Rectal smooth muscle tissue (tissue), 1 donor: ENCODE data around the gene DIPK1C.
"Not testable (repeated sequence)": the region's sequence is repeated elsewhere in the genome, so short reads cannot be mapped to it uniquely, and the experiment has no call there.

ENCODE experiments used
- H3K27ac ChIP-seq: one replicate; pipeline ENCODE4 v1.7.0; 2013; ENCODE audit warnings: low read depth, low read length, inconsistent platforms
- H3K27me3 ChIP-seq: one replicate; pipeline ENCODE4 v1.7.0; 2013; ENCODE audit warnings: low read length; ENCODE audit not compliant: control insufficient read depth, insufficient read depth
- H3K36me3 ChIP-seq: one replicate; pipeline ENCODE4 v1.7.0; 2013; ENCODE audit warnings: low read length; ENCODE audit not compliant: control insufficient read depth, insufficient read depth
- H3K4me1 ChIP-seq: one replicate; pipeline ENCODE4 v1.7.0; 2013; ENCODE audit warnings: low read length; ENCODE audit not compliant: control insufficient read depth, insufficient read depth
- H3K4me3 ChIP-seq: one replicate; pipeline ENCODE4 v1.7.0; 2013; ENCODE audit warnings: low read length
- H3K9ac ChIP-seq: one replicate; pipeline ENCODE4 v1.7.0; 2013; ENCODE audit warnings: low read length

The DIPK1C gene

DNA sequence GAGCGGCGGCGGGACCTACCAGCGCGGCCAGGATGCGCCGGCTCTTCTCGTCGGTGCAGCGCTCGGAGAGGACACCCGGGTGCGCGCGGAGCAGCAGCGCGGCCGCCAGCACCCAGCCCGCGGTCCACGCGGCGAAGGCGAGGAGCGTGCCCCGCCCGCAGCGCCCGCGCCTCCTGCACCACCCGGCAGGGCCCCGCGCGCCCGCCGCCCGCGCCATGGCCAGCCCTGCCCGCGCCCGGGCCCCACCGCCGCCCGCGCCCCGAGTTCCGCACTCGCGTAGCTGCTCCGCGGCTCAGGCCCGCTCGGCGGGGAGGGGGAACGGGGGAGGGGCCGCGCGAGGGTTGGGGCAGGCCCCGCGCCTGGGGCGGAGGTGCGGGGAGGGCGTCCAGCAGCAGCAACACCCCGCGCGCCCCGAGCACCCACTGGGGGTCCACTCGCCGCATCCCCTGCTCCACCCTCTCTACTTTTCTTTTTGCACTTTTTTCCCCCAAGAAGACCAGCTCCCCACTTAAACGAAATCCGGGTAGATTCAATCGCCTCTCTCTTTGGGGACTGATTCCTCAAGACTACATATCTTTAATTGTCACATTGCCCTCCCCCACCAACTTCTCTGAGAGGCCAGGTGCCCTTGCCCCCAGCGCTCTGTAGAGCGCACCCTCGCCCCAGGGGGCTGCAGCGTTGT is at the start of gene DIPK1C:
TSS of gene DIPK1C (minus strand) at position 266 of the 682 bp plus-strand sequence. CDS start at position 217, 49 bp downstream.
- peaks cover 6% of the 10 kb centered on the region for H3K4me1 ChIP-seq
- no peak within 1 kb of the TSS for H3K27ac ChIP-seq
- H3K4me3 ChIP-seq = peak within 1 kb of the TSS; percentile 49
- H3K27me3 ChIP-seq = peaks cover 16% of the 10 kb centered on the region
- H3K9ac ChIP-seq = no peak within 1 kb of the TSS
- H3K36me3 ChIP-seq = no peaks in the 10 kb centered on the region

DNA sequence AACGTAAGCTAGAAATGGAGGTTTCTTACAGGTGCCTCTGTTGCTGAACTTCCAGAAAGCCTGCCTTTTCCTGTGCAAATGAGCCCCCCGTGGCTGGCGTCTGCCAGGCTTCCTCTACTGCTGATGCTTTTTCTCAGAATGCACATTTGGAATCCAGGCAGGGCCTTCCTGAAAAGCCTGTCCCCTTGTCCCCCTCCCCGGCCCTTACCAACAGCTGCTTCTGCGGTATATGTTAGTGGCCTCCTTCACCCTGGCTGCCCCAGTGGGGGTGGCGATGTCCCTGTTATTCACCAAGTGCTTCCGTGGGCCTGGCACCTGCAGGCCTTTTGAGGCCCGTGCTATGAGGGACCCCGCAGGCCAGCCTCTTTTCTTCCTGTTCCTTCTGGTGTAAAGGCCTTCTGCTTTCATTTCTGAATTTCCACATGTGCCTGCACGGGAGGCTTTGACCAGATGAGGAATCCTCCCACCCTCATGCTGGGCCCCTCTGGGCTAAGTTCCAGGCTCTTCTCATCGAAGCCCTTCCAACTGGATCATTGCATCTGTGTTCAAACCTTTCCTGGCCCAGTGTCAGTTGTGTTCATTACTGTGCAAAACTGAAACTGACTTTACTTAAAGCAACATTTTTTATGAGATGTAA is 49.5 kb upstream of the DIPK1C start:
- Histone ChIP-seq H3K9ac (no peak overlapping the region), H3K27ac (no peak overlapping the region), H3K4me3 (no peak overlapping the region), H3K4me1 (no peaks in the 10 kb centered on the region), H3K36me3 (peaks cover 31% of the 10 kb centered on the region), H3K27me3 (no peaks in the 10 kb centered on the region)

DNA sequence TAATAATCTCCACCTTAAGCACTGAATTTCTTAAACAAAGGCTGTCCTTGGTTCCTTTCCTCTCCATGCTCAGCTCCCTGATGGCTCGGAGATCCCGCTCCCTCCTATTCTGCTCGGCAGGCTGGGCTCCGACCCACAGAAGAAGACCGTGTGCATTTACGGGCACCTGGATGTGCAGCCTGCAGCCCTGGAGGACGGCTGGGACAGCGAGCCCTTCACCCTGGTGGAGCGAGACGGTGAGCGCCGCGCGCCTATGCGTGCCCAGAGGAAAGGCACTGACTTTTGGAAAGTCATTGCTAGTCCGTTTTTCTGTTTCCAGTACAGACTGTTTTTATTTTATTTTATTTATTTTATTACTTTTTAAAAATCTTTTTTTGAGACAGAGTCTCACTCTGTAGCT is 48.7 kb upstream of the DIPK1C start:
- Histone ChIP-seq H3K4me1 (no peaks in the 10 kb centered on the region), H3K27ac (no peak overlapping the region), H3K4me3 (no peak overlapping the region), H3K9ac (no peak overlapping the region), H3K36me3 (peaks cover 31% of the 10 kb centered on the region), H3K27me3 (no peaks in the 10 kb centered on the region)

DNA sequence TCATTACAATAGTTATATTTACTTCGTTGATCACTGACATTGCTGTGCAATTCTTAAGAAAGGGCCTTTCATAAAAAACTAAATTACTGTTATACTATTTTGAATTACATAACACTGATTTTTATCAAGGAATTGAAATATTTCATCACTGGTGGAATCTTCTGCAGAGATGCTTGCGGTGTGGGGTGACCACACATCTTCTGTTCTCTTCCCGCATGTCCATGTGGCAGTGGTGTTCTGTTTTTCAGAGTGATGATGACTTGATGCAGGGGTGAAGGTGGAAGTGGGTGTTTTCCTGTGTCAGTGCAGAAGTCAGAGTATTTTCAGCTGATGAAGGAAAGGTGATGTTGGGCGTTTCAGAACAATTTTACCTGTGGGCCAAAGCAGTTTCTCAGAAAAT is 46.0 kb upstream of the DIPK1C start:
- no peak overlapping the region for H3K4me3 ChIP-seq
- H3K36me3 ChIP-seq = peaks cover 15% of the 10 kb centered on the region
- no peak overlapping the region for H3K9ac ChIP-seq
- no peaks in the 10 kb centered on the region for H3K27me3 ChIP-seq
- no peaks in the 10 kb centered on the region for H3K4me1 ChIP-seq
- H3K27ac ChIP-seq = no peak overlapping the region

DNA sequence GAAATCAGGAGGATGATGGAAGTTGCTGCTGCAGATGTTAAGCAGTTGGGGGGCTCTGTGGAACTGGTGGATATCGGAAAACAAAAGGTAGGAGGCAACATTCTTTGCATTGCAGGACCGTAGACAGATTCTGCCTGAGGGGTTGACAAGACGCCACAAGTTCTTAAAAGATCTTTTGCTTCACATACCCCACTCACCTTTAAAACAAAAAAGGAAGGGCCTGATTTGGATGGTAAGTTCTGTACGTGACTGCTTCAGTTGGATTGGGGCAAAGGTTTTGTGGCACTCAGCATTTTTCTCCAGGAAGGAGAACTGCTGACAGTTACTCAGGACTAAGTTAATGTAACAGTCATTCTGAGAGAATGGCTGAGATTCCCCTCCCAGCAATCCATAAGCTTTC is 44.3 kb upstream of the DIPK1C start:
- Histone ChIP-seq H3K27ac (no peak overlapping the region), H3K9ac (no peak overlapping the region), H3K4me3 (no peak overlapping the region), H3K36me3 (peaks cover 9% of the 10 kb centered on the region), H3K4me1 (peaks cover 3% of the 10 kb centered on the region), H3K27me3 (no peaks in the 10 kb centered on the region)

DNA sequence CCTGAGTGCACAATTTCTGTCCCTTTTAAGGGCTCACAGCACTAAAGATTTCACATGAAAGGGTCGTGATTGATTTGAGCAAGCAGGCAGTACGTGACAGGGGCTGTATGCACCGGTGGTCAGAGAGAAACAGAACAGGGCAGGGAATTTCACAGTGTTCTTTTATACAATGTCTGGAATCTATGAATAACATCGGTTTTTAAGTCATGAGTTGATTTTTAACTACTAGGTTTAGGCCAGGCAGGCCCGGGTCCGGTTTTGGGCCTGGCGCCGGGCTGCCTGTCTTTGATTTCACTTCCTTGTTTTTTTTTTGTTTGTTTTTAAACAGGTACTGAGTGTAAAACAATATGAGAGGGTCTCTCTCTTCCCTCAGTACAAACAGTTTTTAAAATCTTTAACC is 43.7 kb upstream of the DIPK1C start:
- not testable (repeated sequence) for H3K27me3 ChIP-seq, H3K36me3 ChIP-seq, H3K9ac ChIP-seq, H3K4me1 ChIP-seq, H3K4me3 ChIP-seq, H3K27ac ChIP-seq

DNA sequence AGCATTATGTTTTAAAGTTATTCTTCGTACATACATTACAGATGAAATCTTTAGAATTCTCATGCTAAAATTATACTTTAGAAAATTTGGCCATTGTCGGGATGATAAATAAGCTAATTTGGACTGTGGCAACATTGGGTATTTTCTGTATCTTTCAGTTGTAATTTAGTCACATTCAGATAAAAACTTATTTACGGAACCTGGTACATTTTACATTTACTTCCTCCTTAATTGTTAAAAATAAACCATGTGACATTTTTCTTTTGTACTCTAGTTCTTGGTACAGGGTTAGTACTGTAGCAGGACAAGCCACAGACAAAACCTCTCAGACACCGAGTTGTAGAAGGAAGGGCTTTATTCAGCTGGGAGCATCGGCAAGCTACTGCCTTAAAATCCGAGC is 43.3 kb upstream of the DIPK1C start:
- Histone ChIP-seq H3K4me3 (no peak overlapping the region), H3K4me1 (peaks cover 3% of the 10 kb centered on the region)

DNA sequence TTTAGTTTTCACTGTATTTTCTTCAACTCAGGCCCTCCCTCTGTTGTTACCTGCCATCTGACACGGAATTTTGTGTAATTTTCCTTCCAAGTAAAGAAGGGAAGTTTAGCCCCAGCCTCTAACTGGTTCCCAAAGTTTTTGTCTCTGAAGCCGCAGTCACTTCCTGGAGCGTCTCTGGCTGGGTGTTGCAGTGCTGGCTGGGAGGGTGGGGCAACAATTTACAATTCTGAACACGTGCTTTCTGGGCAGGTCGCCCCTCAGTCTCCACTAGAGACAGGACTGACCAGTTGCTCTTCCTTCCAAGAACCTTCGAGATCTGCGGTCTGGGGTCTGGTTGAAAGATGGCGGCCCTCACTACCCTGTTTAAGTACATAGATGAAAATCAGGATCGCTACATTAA is 42.5 kb upstream of the DIPK1C start:
- H3K27me3 ChIP-seq = no peaks in the 10 kb centered on the region
- no peak overlapping the region for H3K9ac ChIP-seq
- peak overlapping the region; percentile 46 for H3K27ac ChIP-seq
- peaks cover 6% of the 10 kb centered on the region for H3K36me3 ChIP-seq
- peaks cover 3% of the 10 kb centered on the region for H3K4me1 ChIP-seq
- peak overlapping the region; percentile 45 for H3K4me3 ChIP-seq

More for the DNA sequence above, 43.3 kb upstream of the DIPK1C start:
- Histone ChIP-seq H3K9ac (no peak overlapping the region), H3K36me3 (peaks cover 8% of the 10 kb centered on the region), H3K27me3 (no peaks in the 10 kb centered on the region), H3K27ac (no peak overlapping the region)

DNA sequence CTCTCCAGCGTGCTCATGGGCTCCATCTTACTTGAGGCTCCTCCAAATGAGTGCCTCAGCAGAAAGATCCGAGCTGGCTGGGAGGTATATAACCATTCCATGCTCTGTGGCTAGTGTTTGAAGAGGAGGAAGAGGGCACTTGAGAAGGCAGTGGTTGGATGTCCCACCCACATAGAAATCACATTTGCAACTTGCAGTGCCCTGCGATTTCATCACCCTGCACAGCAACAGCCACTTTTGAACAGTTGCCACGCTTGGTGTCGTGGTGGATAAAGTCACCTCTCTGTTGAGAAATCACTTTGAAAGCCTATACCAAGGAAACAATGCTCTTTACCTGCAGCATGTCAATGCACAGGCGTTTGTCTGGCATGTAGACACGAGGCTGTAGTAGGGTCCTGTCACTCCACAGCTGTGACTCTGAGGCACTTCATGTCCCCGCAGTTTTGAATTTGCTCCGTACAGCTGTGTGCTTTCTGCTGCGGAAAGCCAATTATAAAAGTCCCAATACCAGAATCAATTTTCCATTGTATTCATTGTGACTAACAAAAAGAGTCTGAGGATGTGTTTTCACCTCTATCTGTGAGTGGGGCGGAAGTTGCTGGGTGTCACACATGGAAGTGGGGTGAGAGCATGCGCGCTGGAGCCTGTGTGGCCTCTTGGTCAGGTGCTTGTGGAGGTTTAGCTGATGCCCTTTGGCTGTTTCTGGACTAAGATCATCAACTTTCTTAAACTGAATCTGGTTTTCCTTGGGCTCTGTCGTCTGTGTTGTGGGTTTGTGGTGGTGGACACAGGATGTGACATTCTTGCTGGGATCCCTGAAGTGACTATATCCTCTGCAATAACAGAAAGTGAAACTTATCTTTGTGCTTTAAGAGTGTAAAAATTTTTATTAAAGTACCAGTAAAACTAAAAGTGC is 41.9 kb upstream of the DIPK1C start:
- H3K27ac ChIP-seq = peak overlapping the region; percentile 46
- H3K4me3 ChIP-seq = peak overlapping the region; percentile 45
- H3K4me1 ChIP-seq = peaks cover 3% of the 10 kb centered on the region
- H3K9ac ChIP-seq = no peak overlapping the region
- no peaks in the 10 kb centered on the region for H3K27me3 ChIP-seq
- peaks cover 5% of the 10 kb centered on the region for H3K36me3 ChIP-seq

DNA sequence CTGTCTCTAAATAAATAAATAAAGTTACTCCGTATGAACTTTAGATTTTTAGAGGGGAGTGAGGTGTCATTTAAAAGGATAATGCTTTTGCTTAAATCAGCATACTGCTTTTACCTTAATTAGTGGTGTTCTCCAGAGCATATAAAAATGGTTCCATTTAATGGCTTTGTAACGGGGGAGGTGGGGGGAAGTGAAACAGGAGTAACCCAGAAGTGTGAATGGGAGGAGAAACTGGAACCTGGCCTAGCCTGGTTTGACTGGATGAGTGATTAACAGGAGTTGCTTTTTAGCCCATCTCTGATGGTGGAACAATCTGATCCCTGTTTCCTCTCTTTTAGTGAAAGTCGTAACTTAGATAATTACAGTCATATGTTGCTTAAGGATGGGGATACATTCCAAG is 40.7 kb upstream of the DIPK1C start:
- peaks cover 3% of the 10 kb centered on the region for H3K4me1 ChIP-seq
- H3K4me3 ChIP-seq = no peak overlapping the region
- peaks cover 4% of the 10 kb centered on the region for H3K36me3 ChIP-seq
- H3K27me3 ChIP-seq = no peaks in the 10 kb centered on the region
- no peak overlapping the region for H3K9ac ChIP-seq
- no peak overlapping the region for H3K27ac ChIP-seq

DNA sequence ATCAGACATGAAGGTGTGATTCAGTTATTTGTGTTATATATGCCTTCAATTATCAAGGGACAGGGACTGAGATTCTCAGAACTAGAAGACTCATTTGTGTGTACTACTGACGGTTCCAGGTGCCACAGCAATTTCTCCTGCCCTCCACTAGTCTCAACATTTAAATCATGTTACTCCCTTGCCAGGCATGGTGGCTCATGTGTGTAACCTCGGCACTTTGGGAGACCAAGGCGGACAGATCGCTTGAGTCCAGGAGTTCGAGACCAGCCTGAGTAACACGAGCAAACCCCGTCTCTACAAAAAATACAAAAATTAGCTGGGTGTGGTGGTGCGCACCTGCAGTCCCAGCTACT is 40.2 kb upstream of the DIPK1C start:
- Histone ChIP-seq H3K4me3 (peak overlapping the region; percentile 90), H3K4me1 (peaks cover 3% of the 10 kb centered on the region), H3K27me3 (no peaks in the 10 kb centered on the region)

DNA sequence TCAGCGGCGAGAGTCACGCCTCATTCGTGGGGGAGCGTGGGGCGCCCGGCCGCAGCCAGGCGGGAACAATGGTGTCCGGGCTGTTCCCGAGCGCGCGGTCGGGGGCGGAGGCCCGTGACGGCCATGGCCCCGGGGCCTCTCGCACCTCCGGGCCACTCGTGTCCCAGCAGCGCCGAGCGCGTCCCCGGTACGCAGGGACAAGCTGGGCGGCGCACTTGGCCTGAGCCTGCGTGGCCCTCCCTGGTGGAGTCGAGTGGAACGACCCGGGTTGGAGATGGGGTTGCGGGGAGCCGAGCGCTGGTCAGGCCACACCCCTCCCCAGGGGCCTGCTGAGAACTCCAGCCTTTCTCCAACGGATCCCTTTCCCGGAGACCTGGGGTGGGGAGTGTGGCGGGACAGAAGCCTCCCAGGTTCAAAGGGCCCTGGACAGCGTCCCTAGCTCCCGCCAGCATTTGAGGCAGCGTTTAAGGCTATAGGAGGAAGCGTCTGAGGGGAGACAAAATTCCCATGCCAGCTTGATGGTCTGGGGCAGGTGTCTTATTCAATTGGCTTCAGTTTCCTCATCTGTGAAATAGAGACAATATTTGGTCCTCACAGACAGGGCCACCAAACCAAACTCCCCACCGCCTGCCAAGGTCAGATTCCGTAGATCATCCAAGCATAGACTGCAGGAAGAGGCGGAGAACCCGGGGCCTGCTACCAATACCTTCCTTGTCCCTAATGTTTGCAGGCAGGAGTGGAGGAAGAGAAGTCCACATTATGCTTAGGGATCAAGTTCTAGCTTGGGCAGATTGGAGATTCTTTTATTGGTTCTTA is 39.6 kb upstream of the DIPK1C start:
- Histone ChIP-seq H3K4me3 (peak overlapping the region; percentile 90), H3K9ac (peak overlapping the region; percentile 87), H3K4me1 (peaks cover 3% of the 10 kb centered on the region), H3K36me3 (no peaks in the 10 kb centered on the region), H3K27me3 (no peaks in the 10 kb centered on the region), H3K27ac (peak overlapping the region; percentile 89)

More for the DNA sequence above, 40.2 kb upstream of the DIPK1C start:
- Histone ChIP-seq H3K9ac (no peak overlapping the region), H3K27ac (no peak overlapping the region), H3K36me3 (peaks cover 2% of the 10 kb centered on the region)
